ENCODE data around the gene DDN.

The DDN gene

GRCh38 chr12:48999371-49000131 lies at the start of gene DDN:
TSS of gene DDN (minus strand) at chr12:48999375. CDS start at chr12:48999287, 88 bp downstream.
- peak in 1 of 2 donors; percentile 17 for DNase-seq

GRCh38 chr12:49048953-49049352 lies 49.8 kb upstream of the DDN start:
- DNase-seq = no peak

- no peak for DNase-seq
Observed at GRCh38 chr12:49046129-49046895, 47.1 kb upstream of the DDN start.

GRCh38 chr12:49044660-49045059 lies 45.5 kb upstream of the DDN start:
- no peak for DNase-seq

GRCh38 chr12:49043856-49044258 lies 44.7 kb upstream of the DDN start:
- DNase-seq = peak; percentile 82 to 84

GRCh38 chr12:49043241-49043640 lies 44.1 kb upstream of the DDN start:
- no peak for DNase-seq

- no peak for DNase-seq
Observed at GRCh38 chr12:49041881-49042484, 42.8 kb upstream of the DDN start.

- DNase-seq = no peak
Observed at GRCh38 chr12:49041036-49041880, 42.1 kb upstream of the DDN start.

GRCh38 chr12:49040364-49040855 lies 41.2 kb upstream of the DDN start:
- no peak for DNase-seq

- DNase-seq = no peak
Observed at GRCh38 chr12:49039421-49040363, 40.5 kb upstream of the DDN start.

- no peak for DNase-seq
Observed at GRCh38 chr12:49038291-49038955, 39.2 kb upstream of the DDN start.

GRCh38 chr12:49037947-49038237 lies 38.7 kb upstream of the DDN start:
- DNase-seq = no peak

- no peak for DNase-seq
Observed at GRCh38 chr12:49037111-49037946, 38.2 kb upstream of the DDN start.

GRCh38 chr12:49036029-49036428 lies 36.9 kb upstream of the DDN start:
- DNase-seq = no peak

- DNase-seq = no peak
Observed at GRCh38 chr12:49034286-49034622, 35.1 kb upstream of the DDN start.

GRCh38 chr12:49033611-49034285 lies 34.6 kb upstream of the DDN start:
- no peak for DNase-seq

GRCh38 chr12:49032679-49033447 lies 33.7 kb upstream of the DDN start:
- no peak for DNase-seq

- DNase-seq = no peak
Observed at GRCh38 chr12:49032276-49032675, 33.1 kb upstream of the DDN start.

Measured in stimulated activated CD4-positive, alpha-beta T cell treated with anti-CD3 and anti-CD28 coated beads, Interleukin-2, amount 100 ng/mL, for 48 hours (primary cell).